Measurements from ENCODE around the gene NDUFAF3.

Gene NDUFAF3

DNA sequence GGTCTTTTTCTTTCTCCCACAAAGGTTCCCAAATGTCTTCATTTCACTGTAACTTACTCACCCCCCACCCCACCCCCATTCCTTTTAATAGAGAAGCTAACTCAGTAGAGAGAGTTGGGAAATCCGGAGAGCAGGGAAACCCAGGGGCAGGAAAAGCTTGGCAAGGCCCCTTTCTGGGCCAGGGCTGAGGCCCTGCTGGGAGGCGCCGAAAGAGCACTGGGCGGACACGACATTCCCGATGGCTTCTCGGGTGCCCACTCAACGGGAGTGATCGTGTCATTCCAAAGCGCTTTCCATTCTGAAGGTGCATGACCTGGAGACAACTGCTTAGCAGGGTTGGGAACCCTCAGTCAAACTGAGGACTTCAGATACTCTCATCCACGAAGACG lies 2.0 kb upstream of the NDUFAF3 start:
- DNase-seq (ENCODE audit: insufficient read length, low spot score) (no peak), FAIRE-seq (no peak)
- no peak for TF ChIP-seq POLR2A (IDR thresholded peaks at IDR 0.05; ENCODE audit: low read depth, low read length)

GRCh38 chr3:49020330-49021212 lies 1.4 kb upstream of the NDUFAF3 start:
- FAIRE-seq: no peak
- TF ChIP-seq POLR2A (IDR thresholded peaks at IDR 0.05; ENCODE audit: low read depth, low read length): no peak; the same call in 1 of the 2 replicates
- DNase-seq (ENCODE audit: insufficient read length, low spot score): no peak

DNA sequence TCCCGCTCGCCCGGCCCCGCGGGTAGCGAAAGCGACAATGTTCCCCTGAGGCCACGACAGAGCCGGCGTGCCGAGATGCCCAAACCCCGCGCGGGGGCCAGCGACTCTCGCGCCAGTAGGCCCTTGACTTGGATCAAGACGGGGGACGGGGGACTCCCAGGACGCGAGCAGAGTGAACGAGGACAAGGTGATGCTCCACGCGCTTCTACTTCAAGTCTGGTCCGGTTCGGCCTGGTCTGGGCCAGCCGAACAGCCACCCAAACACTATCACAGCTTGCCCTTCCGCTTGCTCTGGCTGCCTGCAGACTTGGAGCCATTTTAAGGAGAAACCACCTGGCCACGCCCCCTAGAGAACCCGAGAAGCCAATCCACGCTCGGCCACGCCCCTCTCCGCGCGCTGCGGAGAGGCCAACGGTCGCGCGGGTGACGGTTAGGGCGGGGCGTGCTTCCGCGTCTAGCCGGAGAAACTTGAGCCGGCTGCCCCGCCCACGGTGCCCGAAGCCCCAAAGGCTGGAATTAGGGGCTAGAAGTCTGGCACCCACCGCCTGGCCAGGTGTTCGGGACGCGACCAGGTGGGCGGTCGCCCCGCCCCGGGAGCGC lies 608 bp upstream of the NDUFAF3 start:
- peak; percentile 100 for TF ChIP-seq POLR2A (IDR thresholded peaks at IDR 0.05; ENCODE audit: low read depth, low read length)

GRCh38 chr3:49022688-49023171 lies 809 bp downstream of the NDUFAF3 start:
- TF ChIP-seq POLR2A (IDR thresholded peaks at IDR 0.05; ENCODE audit: low read depth, low read length): no peak
- no peak for FAIRE-seq
- DNase-seq (ENCODE audit: insufficient read length, low spot score): no peak

More for the DNA sequence above, 608 bp upstream of the NDUFAF3 start:
- peak; percentile 89 for DNase-seq (ENCODE audit: insufficient read length, low spot score)
- FAIRE-seq: peak; percentile 11

DNA sequence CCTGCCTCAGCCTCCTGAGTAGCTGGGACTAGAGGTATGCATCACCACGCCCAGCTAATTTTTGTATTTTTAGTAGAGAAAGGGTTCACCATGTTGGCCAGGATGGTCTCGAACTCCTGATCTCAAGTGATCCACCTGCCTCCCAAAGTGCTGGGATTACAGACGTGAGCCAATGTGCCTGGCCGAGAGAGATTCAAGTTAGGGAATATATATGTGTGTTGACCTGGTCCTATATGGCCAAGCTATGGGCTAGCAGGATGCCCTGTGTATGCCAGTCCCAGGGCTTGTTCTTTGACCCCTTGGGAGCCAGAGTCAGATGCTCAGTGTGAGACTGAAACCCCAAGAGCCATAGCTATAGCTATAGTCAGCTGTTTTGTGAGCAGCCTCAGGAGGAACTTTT lies 1.9 kb downstream of the NDUFAF3 start:
- FAIRE-seq (no peak), DNase-seq (ENCODE audit: insufficient read length, low spot score) (no peak)
- no peak for TF ChIP-seq POLR2A (IDR thresholded peaks at IDR 0.05; ENCODE audit: low read depth, low read length)

- no peak for TF ChIP-seq POLR2A (IDR thresholded peaks at IDR 0.05; ENCODE audit: low read depth, low read length)
- no peak for DNase-seq (ENCODE audit: insufficient read length, low spot score)
- no peak for FAIRE-seq
Observed at GRCh38 chr3:49024449-49024848, 2.5 kb downstream of the NDUFAF3 start.

DNA sequence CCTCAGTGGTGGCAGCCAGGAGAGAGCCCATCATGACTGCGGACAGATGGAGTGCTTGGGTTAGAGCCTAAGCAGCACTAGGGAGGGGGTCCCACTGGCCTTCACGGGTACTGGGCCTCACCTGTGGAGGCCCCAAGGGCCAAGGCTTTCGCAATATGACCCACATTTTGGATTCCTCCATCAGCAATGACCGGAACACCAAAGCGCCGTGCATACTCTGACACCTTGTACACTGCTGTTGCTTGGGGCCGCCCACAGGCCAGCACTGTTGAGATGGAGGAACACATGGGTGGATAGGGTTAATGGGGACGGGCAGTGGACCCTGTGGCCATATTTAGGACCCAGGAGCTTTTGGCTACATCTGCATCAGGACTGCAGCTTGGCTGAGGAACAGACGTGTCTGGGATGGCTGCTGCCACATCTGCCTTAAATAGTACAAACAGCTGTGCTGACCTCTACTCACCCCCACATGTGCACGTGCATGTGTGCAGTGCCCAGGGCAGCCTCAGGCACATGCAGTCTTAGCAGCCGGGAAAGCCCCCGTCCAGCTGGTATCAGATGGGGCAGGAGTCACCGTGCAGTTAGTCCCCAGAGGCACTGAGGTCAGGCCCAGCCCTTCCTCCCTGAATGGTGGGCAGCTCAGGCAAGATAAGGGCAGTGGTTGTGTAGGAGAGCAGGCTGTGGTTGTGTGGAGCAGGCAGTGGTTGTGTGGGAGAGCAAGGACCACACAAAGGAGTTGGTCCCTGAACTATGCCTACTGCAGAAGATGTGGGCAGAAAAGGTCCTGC lies 3.3 kb downstream of the NDUFAF3 start:
- FAIRE-seq (no peak), DNase-seq (ENCODE audit: insufficient read length, low spot score) (no peak)
- TF ChIP-seq POLR2A (IDR thresholded peaks at IDR 0.05; ENCODE audit: low read depth, low read length): no peak; the same call in 1 of the 2 replicates

DNA sequence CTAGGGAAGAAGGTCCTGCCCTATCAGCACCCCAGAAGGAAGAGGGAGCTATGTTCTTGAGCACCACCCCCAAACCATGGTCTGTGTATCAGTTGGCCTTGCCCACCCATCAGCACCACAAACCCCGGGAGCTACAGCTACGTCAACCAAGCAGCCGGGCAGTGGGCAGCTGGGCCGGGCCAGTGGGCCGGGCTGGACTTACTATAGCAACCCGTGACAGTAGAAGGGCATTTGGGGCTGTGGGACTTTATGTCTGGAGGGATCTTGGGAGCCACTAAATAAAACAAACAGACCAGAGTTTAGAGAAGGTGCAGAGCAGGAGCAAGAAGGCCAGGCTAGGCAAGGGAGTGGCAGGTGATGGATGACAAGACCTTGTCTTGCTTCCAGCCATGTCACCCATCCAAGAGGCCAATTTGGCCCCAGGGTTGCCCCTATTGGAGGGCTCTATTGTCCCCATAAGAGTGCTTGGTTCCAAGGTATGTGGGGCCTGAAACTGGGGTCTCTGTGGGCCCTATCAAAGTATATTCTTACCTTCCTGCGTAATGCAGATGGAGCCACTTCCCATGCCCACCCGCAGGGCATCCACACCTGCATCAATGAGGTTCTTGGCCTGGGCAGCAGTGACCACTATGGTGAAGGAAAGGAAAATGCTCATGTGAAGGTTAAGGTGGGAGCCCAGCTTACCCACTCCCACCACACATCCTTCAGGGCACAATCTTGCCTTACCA lies 4.0 kb downstream of the NDUFAF3 start:
- DNase-seq (ENCODE audit: insufficient read length, low spot score) (no peak), FAIRE-seq (no peak)
- no peak for TF ChIP-seq POLR2A (IDR thresholded peaks at IDR 0.05; ENCODE audit: low read depth, low read length)

DNA sequence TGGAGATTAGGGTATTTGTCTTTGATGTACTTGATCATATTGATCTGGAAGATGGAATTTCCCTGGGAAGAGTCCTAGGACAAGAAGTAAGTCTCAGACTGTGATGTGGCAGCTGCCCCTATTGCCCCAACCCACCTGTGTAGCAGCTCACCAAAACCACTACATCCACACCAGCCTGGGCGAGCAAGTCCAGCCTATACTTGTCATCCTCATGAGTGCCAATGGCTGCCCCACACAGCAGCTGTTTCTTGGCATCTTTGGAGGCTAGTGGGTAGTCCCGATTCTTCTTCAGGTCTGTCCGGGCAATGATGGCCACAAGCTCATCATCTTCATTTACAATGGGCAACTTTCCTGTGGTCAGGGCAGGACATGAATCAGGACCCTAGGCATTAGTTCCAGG lies 4.6 kb downstream of the NDUFAF3 start:
- no peak for TF ChIP-seq POLR2A (IDR thresholded peaks at IDR 0.05; ENCODE audit: low read depth, low read length)
- FAIRE-seq: no peak
- no peak for DNase-seq (ENCODE audit: insufficient read length, low spot score)

GRCh38 chr3:49027634-49028033 lies 5.7 kb downstream of the NDUFAF3 start:
- DNase-seq (ENCODE audit: insufficient read length, low spot score) (no peak), FAIRE-seq (no peak)
- TF ChIP-seq POLR2A (IDR thresholded peaks at IDR 0.05; ENCODE audit: low read depth, low read length): 0 out of 2 replicates have a peak, but pooled peaks have one; percentile 31

- DNase-seq (ENCODE audit: insufficient read length, low spot score) (no peak), FAIRE-seq (no peak)
- TF ChIP-seq POLR2A (IDR thresholded peaks at IDR 0.05; ENCODE audit: low read depth, low read length): no peak
Observed at GRCh38 chr3:49028298-49028672, 6.4 kb downstream of the NDUFAF3 start.

DNA sequence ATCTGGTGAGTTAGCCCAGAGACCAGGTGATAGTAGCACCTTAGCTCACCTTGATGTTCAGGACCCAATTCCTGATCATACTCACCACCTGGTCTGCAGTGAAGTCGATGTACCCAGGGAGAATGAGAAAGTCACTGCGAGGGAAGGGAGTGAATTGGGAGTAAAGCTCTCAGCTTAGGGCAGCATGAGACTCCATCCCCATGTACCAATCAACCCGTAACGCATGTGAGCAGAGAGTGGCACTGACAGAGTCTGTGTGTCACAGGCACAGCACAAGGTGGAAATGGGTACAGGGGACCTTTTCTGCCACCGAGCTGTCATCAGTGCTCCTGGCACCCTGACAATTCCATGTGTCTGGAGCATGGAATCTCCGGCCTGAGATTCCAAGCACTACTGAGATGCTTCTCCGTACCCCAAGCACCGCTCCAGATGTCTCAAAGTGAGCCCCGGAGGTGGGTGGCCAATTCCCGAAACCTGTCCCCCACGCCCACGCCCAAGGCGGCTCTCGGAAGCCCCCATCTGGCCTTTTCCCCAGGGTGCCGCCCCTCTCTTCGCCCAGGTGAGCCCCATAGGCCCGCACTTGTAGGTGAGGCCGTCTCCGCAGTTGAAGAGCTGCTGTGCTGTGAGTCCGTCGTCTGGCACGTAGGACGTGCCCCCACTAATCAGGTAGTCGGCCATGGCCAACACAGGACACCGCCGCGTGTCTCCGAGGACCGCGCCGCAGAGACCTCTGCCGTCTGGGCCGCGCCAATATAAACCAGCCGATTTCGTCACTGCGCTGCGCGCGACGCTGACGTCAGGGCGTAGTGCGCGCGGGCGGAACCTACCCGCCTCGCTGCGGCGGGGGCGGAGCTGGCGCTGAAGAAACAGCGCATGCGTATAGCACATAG lies 7.0 kb downstream of the NDUFAF3 start, which contains the start of gene IMPDH2:
Gene IMPDH2 (minus strand): TSS at position 726 of the 890 bp plus-strand sequence. CDS start 48 bp downstream, at position 678.
- peak; percentile 71 for DNase-seq (ENCODE audit: insufficient read length, low spot score)
- peak; percentile 100 for TF ChIP-seq POLR2A (IDR thresholded peaks at IDR 0.05; ENCODE audit: low read depth, low read length)
- FAIRE-seq: no peak

All from H54 (cell line).